Hepatocyte (in vitro differentiated cells): ENCODE measurements around the gene VRTN. TPM values are rescaled to one million over a fixed set of nuclear protein-coding genes. Genes with fewer than 3 reads are reported as not detected.

Source experiments
- DNase-seq: peaks from one replicate; pipeline ENCODE4 v3.0.0-alpha.2; 2016; ENCODE audit warnings: low spot score
- H2AFZ ChIP-seq: fragments of 200-600 bp; sonication (generic); 2 replicates; pipeline ENCODE4 v1.6.0; 2016; ENCODE audit warnings: antibody characterized with exemption, mild to moderate bottlenecking
- H3K27ac ChIP-seq: fragments of 200-600 bp; sonication (generic); 2 replicates; pipeline ENCODE4 v1.5.1; 2016; ENCODE audit warnings: mild to moderate bottlenecking
- H3K27me3 ChIP-seq: fragments of 200-600 bp; sonication (generic); 2 replicates; pipeline ENCODE4 v1.6.1; 2016
- H3K36me3 ChIP-seq: fragments of 200-600 bp; sonication (generic); replicated peaks from 2 replicates; pipeline ENCODE4 v1.5.1; 2016; ENCODE audit warnings: low read depth; ENCODE audit not compliant: insufficient read depth
- H3K4me1 ChIP-seq: fragments of 200-600 bp; sonication (generic); 2 replicates; pipeline ENCODE4 v1.5.1; 2016; ENCODE audit warnings: mild to moderate bottlenecking, moderate library complexity; ENCODE audit not compliant: insufficient read depth
- H3K4me2 ChIP-seq: fragments of 200-600 bp; sonication (generic); 2 replicates; pipeline ENCODE4 v1.6.0; 2016
- H3K4me3 ChIP-seq: fragments of 200-600 bp; sonication (generic); 2 replicates; pipeline ENCODE4 v1.5.1; 2016; ENCODE audit warnings: mild to moderate bottlenecking
- H3K79me2 ChIP-seq: fragments of 200-600 bp; sonication (generic); 2 replicates; pipeline ENCODE4 v1.6.0; 2017; ENCODE audit warnings: mild to moderate bottlenecking
- H3K9me2 ChIP-seq: fragments of 200-600 bp; sonication (generic); replicated peaks from 2 replicates; pipeline ENCODE4 v1.6.0; 2017; ENCODE audit warnings: mild to moderate bottlenecking; ENCODE audit not compliant: insufficient read depth
- H3K9me3 ChIP-seq: fragments of 200-600 bp; sonication (generic); 2 replicates; pipeline ENCODE4 v1.5.1; 2016; ENCODE audit warnings: low read depth, mild to moderate bottlenecking
- H4K20me1 ChIP-seq: fragments of 200-600 bp; sonication (generic); 2 replicates; pipeline ENCODE4 v1.6.0; 2016; ENCODE audit warnings: mild to moderate bottlenecking; ENCODE audit not compliant: insufficient read depth, poor library complexity, severe bottlenecking
- CTCF ChIP-seq: fragments of 200-600 bp; sonication (generic); IDR thresholded peaks from 2 replicates; pipeline ENCODE4 v1.5.1; 2016; ENCODE audit warnings: antibody characterized with exemption, mild to moderate bottlenecking; ENCODE audit not compliant: poor library complexity
- EZH2 ChIP-seq: fragments of 200-600 bp; sonication (generic); IDR thresholded peaks from 2 replicates; pipeline ENCODE4 v1.6.1; 2016; ENCODE audit warnings: antibody characterized with exemption, mild to moderate bottlenecking, borderline replicate concordance
- EZH2phosphoT487 ChIP-seq: fragments of 200-600 bp; sonication (generic); IDR thresholded peaks from one replicate; pipeline ENCODE4 v1.6.1; 2018; ENCODE audit warnings: antibody characterized with exemption, mild to moderate bottlenecking, low read depth, moderate library complexity; ENCODE audit not compliant: unreplicated experiment, severe bottlenecking
- WGBS: methylation state at CpG from one replicate; pipeline ENCODE4 v1.1.6; 2016; ENCODE audit warnings: low lambda C conversion rate; ENCODE audit errors: missing lambda C conversion rate; 5-methylcytosine and 5-hydroxymethylcytosine counted together
- polyA plus RNA-seq: library from polyadenylated mRNA; unstranded; fragments of >200 nt; fragmentation: Nextera tagmentation; extraction: Ambion mirVana; gene quantifications from 2 replicates; pipeline ENCODE4 v1.2.1, GENCODE V29; 2016
- total RNA-seq: library from RNA; depleted of rRNA; stranded (reverse); fragments of >200 nt; gene quantifications from 2 replicates; pipeline ENCODE4 v1.2.3, GENCODE V29; 2014

VRTN gene
- total and polyA plus RNA-seq, 2 experiments from 2014 or later = 0.13 TPM; not detected in 1

GRCh38 chr14:74404435-74404834 is 56.2 kb downstream of the VRTN start:
- Histone ChIP-seq H3K79me2 (no peaks in the 10 kb centered on the region), H3K4me1 (peaks cover 6% of the 10 kb centered on the region), H3K9me2 (no peaks in the 10 kb centered on the region), H4K20me1 (no peaks in the 10 kb centered on the region), H3K27ac (no peak overlapping the region), H3K4me3 (no peak overlapping the region), H3K9me3 (no peaks in the 10 kb centered on the region), H3K27me3 (peaks cover 15% of the 10 kb centered on the region), H3K4me2 (no peak overlapping the region), H3K36me3 (no peaks in the 10 kb centered on the region), H2AFZ (no peak overlapping the region)
- DNase-seq = no peak
- TF ChIP-seq EZH2 (no peak), EZH2phosphoT487 (no peak), CTCF (no peak)
- 80% methylated on average over 7 of the region's 7 CpGs for WGBS

DNA sequence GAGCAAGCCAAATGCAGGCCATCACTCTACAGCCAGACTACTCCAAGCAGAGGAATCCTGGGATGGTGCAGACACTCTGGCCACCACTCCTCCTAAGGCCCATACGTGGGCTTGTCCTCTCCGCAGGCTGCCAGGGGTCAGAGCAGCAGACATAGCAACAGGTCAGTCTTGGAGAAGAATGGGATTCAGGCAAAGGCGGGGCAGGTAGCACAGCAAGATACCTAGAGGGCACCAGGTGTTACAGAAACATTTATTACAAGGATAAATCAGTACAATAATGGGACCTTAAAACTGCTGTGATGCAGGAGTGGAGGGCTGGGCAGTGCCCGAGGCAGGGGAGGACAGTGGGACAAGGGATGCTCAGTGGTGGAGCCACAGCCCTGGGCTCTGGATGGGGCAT is 57.4 kb downstream of the VRTN start:
- H3K36me3 ChIP-seq = no peaks in the 10 kb centered on the region
- WGBS = 82% methylated on average over 4 of the region's 4 CpGs
- H3K27ac ChIP-seq = no peak overlapping the region
- peaks cover 12% of the 10 kb centered on the region for H3K27me3 ChIP-seq
- H2AFZ ChIP-seq = no peak overlapping the region
- no peaks in the 10 kb centered on the region for H3K79me2 ChIP-seq
- H4K20me1 ChIP-seq = no peaks in the 10 kb centered on the region
- H3K4me3 ChIP-seq = no peak overlapping the region
- no peaks in the 10 kb centered on the region for H3K9me3 ChIP-seq
- peaks cover 6% of the 10 kb centered on the region for H3K4me1 ChIP-seq
- H3K9me2 ChIP-seq = no peaks in the 10 kb centered on the region
- H3K4me2 ChIP-seq = no peak overlapping the region
- DNase-seq = no peak
- TF ChIP-seq CTCF (no peak), EZH2phosphoT487 (no peak), EZH2 (no peak)

DNA sequence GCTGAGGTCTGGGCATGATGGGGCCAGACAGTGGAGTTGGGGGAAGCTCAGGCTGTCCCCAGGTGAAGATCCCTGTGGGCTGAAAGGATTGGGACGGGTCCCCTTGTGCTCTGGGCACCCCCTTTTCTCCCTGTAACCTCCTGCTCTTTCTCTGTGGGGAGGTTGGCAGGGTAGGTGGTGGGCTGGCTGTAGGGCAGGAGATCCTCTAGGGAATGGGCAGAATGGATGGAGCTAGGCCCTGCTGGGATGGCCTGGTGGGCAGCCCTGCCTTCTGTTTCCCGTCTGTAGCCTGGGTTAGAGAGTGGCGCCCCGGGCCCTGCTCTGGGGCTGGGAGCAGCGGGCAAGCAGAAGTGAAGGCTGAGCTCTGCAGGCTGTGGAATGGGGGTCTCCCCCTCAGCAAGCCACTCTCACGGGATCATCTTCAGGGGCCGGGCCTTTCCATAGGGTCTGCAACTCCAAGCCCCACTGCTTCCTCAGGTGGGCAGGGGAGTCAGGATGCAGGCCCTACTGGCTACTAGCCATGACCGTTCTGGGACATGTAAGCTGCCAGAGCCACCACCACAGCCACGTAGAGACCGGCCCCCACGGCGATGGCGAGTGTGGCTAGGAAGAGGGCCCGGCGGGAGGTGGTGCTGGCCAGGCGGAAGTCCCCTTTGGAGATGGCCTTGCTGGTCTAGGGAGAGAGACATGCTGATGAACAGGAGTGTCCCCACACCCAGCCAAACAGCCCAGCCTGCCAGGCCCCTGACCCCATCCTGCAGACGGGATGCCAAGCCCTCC is 58.9 kb downstream of the VRTN start:
- H2AFZ ChIP-seq = no peak overlapping the region
- peaks cover 10% of the 10 kb centered on the region for H3K27me3 ChIP-seq
- 95% methylated on average over 17 of the region's 17 CpGs for WGBS
- TF ChIP-seq EZH2phosphoT487 = no peak
- no peak for TF ChIP-seq CTCF
- no peak for TF ChIP-seq EZH2
- H3K4me3 ChIP-seq = no peak overlapping the region
- H3K4me2 ChIP-seq = no peak overlapping the region
- no peak for DNase-seq
- H3K4me1 ChIP-seq = no peaks in the 10 kb centered on the region
- no peaks in the 10 kb centered on the region for H4K20me1 ChIP-seq
- H3K27ac ChIP-seq = no peak overlapping the region
- no peaks in the 10 kb centered on the region for H3K9me3 ChIP-seq
- H3K36me3 ChIP-seq = no peaks in the 10 kb centered on the region
- no peaks in the 10 kb centered on the region for H3K9me2 ChIP-seq
- H3K79me2 ChIP-seq = no peaks in the 10 kb centered on the region
